GM18520 (cell line): Measurements from ENCODE around the gene ROR2.

Source experiments
- ATAC-seq: cut with Tn5 transposase; IDR thresholded peaks from one replicate; pipeline ENCODE4 v1.9.1; 2021; ENCODE audit not compliant: unreplicated experiment

The ROR2 gene

GRCh38 chr9:91882627-91883026 is 67.4 kb downstream of the ROR2 start:
- no peak for ATAC-seq

DNA sequence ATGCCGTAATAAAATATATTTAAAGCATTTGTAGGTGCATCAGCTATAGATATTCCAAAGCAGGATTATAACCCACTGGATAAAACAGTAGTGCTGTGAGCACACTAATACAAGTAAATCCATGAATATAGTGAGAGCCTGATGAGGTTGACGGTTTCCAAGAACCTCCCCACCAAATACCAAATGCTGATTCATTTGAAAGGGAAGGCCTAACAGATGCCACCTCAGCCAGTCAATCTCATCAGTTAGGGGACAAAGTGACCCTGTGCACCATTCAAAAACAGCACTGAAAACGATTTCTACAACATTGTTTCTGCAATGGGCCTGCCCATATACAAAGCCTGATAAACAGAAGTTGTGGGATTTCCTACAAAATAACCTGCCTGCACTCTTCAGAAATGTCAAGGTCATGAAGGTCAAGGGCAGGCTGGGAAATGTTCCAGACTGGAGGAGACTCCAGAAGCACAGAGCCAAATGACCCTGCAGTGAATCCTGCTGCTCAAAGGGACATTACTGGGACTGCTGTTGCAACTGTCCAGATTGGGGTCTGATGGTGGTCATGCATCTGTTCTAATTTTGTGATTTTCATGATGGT is 69.6 kb downstream of the ROR2 start:
- ATAC-seq = no peak

GRCh38 chr9:91879231-91879630 is 70.8 kb downstream of the ROR2 start:
- ATAC-seq = no peak

DNA sequence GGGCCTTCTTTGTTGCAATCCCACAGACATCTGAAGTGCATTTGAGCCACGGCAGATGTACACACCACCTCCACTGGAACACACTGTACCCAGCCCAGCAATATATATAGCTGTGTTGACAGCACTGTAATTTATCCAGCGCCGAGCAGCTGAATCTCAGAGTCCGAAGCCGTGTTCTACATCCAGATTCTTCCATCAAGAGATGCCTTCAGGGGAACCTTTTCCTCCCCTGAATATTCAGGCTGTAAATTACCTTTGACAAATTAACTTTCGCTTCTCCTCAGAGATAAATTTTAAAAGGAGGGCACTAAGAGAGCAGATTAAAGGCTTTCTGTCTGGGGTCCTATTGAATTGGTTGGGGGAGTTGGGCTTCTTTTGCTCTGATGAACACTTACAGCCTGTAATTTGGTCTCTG is 76.4 kb downstream of the ROR2 start:
- no peak for ATAC-seq

DNA sequence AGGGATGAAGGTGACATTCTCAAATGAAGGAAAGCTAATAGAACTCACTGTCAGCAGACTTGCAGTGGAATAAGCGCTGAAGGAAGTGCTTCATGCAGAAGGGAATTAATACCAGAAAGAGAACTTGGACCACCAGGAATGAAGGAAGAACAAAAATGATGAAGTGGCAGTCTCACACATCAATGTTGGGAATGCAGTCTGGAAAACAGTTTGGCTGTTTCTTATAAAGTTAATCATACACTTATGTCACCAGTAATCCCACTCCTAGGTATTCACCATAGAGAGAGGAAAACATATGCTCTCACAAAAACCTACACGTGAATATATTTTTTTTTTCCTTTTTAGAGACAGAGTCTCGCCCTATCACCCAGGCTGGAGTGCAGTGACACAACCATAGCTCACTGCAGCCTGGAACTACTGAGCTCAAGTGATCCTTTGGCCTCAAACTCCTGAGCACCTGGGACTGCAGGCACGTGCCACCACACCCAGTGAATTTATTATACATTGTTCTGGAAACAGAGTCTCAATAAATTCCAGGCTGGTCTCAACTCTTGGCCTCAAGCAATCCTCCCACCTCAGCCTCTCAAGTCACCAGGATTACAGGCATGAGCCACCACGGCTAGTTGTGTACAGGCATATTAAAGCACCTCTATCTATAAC is 81.2 kb downstream of the ROR2 start:
- no peak for ATAC-seq

- ATAC-seq = no peak
Observed at GRCh38 chr9:91867740-91868139, 82.3 kb downstream of the ROR2 start.

DNA sequence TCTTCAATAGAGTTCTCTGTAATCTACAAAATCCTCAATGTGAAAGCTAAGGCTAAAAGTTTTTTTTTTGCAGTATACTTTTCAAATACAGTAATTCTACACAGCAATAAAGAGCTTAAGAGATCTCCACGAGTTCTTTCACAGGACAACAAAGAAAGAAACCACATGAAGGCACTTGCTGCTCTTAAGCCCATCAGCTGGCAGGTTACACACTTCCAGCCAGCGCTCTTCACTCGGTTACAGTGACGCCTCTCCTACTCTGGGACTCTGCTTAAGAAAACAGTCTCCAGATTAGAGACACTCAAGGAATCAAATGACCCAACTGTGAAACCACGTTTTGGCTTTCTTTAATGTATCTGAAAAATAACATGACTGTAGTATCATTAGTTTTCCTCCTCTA is 85.0 kb downstream of the ROR2 start:
- ATAC-seq = no peak

GRCh38 chr9:91864380-91864779 is 85.6 kb downstream of the ROR2 start:
- no peak for ATAC-seq

- ATAC-seq = no peak
Observed at GRCh38 chr9:91863469-91863868, 86.6 kb downstream of the ROR2 start.

GRCh38 chr9:91858213-91859030 is 91.6 kb downstream of the ROR2 start:
- ATAC-seq = no peak

- no peak for ATAC-seq
Observed at GRCh38 chr9:91857291-91858212, 92.5 kb downstream of the ROR2 start.

DNA sequence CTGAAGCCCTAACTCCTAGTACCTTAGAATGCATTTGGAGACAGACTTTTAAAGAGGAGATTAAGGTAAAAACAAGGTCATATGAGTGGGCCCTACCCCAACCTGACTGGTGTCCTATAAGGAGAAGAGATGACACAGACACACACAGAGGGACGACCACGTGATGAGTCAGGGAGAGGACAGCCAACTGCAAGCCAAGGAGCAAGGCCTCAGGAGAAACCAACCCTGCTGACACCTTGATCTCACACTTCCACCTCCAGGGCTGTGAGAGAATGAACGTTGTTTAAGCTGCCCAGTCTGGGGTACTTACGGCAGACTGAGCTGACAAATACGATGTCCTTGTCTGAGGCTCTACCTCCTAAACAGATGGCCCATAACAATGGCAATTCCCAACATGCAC is 93.6 kb downstream of the ROR2 start:
- no peak for ATAC-seq

DNA sequence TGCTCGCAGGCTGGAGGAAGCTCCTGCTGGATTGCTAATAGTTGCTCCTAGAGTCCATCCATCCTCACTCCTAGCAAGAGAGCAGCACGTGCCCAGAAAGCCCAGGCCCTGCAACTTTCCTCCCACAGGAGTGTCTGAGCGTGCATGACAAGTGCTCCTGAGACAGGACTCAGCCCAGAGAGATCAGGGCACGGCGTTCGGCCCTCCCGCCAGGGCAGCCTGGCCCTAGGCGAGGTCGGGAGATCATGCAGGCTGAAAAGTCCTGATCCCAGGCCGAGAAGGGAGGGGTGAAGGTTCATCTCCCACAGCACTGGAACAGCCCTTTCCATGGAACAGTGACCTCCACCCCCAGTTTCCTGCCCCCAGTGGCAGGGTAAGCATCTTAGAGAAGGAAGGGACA is 94.8 kb downstream of the ROR2 start:
- ATAC-seq = no peak

- no peak for ATAC-seq
Observed at GRCh38 chr9:91852801-91853347, 97.2 kb downstream of the ROR2 start.

DNA sequence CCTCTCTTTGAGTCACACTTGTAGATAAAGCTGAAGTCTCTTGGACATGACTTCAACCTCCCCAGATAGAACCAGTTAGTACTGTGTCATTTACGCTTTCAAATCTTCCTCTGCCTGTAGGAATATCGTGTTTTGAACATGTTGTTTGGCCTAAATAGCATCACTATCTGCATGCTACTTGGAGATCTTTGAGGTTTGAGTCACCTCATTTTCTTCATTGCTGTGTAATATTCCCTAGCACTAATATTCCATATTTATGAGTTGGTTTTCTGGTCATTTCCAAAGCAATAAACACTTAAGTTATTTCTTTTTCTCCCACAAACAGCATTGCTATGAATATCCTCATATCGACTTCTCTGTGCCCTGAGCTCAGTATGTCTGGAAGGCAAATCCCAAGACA is 100.3 kb downstream of the ROR2 start:
- no peak for ATAC-seq

DNA sequence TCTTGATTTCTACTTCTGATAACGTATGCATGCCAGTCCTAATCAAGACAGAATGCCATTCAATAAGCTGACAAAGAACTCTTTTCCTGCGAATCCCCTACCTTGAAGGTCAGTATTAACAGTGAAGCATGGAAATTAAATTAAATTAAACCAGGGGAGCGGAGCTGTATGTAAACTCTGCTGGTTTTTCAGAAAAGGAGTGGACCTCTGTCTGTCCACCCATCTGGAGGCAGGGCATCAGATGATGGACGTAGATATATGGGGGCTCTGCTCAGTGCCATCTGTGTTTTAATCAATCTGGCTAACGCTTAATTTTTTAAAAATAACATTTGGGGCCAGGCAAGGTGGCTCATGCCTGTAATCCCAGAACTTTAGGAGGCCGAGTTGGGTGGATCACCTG is 101.9 kb downstream of the ROR2 start:
- no peak for ATAC-seq

GRCh38 chr9:91847581-91848091 is 102.4 kb downstream of the ROR2 start:
- ATAC-seq = no peak

DNA sequence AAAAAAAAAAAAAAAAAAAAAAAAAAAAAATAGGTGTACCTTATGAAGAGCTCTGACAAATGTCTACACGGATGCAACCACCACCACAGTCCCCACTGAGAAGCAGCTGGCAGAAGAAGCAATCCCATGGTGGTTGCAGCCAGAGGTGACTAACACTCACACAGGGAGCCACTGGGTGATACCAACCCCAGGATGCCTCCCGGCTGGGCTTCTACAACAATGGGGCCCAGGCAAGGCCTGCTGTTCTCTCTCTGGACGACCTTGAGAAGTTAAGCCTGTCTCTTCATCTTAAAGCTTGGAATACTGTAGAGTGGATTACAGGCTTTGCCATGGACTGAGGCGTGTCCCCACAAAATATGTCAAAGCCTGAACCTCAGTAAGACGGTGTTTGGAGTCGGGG is 104.1 kb downstream of the ROR2 start:
- ATAC-seq = no peak

DNA sequence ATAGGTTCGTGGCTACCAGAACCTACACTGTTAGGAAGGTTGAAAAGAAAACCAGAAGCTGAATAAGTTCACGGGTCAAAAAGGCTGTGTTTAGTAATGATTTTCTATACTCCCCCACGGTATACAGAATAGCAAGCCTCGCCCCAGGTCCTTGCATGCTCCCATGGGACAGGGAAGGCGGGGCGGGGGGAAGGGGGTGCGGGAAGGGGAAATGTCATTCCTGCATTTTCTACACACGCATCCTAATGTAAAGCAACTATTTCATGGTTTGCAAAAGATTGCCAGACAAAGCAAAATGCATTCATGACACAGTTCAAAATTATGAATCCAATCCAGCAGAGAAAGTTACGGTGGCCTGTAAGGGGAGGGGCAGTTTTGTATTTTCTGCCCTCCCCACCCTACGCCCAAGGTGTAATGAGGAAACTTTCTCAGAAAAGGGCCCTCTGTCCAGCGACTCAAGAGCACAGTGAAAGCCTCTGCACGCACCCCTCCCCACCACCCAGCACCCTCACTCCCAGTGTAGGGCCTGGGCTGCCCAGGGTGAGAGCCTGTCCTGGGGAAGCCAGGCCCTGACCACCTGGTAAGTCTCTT is 105.2 kb downstream of the ROR2 start:
- no peak for ATAC-seq

GRCh38 chr9:91844190-91844589 is 105.8 kb downstream of the ROR2 start:
- ATAC-seq = no peak
